GM12872 (cell line): Measurements from ENCODE around the gene TRMU.

Source experiments
- TF ChIP-seq, protein P1 (sequence below): IDR thresholded peaks from 3 replicates; pipeline ENCODE4 v1.5.1; 2011; ENCODE audit warnings: low read depth, mild to moderate bottlenecking, low read length, moderate library complexity; ENCODE audit not compliant: insufficient read depth

The TRMU gene

DNA sequence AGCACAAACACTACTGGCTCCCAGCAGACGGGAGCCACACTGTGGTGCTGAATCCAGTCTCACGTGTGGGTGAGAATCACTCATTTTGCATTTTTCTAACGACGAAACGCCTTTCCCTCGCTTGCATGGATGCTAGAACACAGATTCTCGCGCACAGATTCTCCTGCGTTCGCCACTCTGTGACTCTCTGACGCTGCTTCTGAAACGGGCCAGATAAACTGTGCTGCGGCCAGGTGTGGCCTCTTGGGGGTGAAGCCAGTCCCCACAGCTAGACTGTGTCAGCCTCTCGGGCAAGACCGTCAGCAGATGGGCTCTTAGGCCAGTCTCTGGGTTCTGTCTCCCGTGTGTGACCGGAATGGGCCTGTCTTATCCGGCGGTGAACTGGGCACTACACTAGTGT lies 44.6 kb downstream of the TRMU start:
- TF ChIP-seq, protein P1, sequence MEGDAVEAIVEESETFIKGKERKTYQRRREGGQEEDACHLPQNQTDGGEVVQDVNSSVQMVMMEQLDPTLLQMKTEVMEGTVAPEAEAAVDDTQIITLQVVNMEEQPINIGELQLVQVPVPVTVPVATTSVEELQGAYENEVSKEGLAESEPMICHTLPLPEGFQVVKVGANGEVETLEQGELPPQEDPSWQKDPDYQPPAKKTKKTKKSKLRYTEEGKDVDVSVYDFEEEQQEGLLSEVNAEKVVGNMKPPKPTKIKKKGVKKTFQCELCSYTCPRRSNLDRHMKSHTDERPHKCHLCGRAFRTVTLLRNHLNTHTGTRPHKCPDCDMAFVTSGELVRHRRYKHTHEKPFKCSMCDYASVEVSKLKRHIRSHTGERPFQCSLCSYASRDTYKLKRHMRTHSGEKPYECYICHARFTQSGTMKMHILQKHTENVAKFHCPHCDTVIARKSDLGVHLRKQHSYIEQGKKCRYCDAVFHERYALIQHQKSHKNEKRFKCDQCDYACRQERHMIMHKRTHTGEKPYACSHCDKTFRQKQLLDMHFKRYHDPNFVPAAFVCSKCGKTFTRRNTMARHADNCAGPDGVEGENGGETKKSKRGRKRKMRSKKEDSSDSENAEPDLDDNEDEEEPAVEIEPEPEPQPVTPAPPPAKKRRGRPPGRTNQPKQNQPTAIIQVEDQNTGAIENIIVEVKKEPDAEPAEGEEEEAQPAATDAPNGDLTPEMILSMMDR, result no peak

DNA sequence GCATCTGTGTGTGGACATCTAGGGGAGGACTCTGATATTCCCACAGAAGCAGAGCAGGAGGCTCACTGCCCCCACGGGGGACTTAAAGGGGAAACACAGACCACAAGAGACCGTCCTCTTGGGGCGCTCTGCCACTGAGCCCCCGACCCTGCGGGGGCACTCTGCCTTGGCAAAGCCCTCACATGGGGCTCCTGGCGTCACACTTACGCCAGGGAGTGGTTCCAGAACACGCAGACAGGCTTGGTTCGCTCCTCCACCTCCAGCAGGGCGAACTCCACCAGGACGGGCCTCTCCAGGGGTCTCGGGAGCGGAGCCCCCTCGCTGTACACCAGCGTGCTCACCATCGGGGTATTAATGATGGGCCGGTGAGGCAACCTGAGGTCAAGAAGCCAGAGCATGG lies 45.1 kb downstream of the TRMU start:
- TF ChIP-seq, protein P1, result no peak

DNA sequence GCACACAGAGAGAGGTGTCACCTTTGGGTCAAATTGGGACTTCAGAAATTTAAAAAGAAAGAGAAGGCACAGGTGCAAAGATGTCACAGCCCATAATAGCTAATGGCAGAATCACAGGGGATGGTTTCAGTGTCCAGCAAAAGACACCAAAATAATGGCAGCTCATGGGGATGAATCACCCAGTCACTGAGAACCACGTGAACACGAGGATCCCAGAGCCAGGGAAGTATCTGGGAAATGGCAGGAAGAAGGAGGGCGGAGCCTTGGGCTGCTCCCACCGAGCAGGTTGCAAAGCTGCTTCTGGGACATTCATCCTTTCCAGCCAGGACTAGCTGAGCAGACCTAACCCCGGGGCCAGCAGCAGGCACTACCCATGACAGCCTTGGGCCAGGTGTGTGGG lies 45.6 kb downstream of the TRMU start:
- TF ChIP-seq, protein P1, result no peak

DNA sequence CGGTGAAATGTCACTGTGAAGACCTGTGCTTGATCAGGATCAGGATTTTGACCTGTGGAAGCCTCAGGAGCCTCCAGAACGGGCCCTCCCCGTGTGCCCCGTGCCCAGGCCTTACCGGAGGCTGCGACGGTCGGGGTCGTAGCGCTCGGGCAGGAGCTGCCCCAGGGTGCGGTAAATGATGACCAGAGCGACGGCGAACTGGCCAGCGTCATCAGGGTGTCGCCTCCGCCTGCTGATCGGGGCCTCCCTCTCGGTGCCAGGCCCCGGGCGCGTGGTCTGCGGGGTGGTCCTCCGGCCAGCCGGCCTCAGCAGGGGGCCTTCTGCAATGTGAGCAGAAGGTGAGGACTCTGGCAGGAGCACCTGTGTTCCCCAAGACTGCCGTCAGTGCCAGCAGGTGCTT lies 46.2 kb downstream of the TRMU start:
- TF ChIP-seq, protein P1, result no peak

DNA sequence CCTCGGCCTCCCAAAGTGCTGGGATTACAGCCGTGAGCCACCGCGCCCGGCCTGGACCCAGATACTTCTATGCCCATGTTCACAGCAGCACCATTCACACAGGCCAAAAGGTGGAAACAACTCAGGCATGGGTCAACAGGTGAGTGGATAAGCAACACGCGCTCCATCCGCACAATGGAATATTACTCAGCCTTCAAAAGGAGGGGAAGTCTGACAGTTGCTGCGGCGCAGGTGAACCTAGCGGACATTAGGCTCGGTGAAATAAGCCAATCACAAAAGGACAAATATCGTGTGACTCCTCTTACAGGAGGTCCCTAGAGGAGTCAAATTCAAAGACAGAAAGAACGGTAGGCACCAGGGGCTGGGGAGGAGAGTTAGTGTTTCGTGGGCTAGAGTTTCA lies 47.0 kb downstream of the TRMU start:
- TF ChIP-seq, protein P1, result no peak

DNA sequence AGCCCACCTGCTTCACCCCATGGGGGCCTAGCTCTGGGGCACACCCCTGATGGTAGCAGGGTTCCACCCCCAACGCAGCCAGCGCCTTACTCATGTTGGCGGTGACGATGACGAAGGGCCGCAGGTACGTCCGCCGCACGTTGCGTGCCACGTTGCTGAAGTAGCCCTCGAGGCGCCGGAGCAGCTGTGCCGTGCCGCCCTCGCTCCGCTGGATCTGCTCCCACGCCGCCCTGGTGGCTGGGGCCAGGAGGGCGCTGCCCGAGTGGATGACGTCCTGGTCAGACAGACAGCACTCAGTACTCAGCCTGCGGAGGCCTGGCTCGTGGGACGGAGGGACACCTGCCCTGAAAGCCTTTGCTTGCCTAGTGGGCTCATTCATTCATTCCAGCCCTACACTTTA lies 50.8 kb downstream of the TRMU start:
- TF ChIP-seq, protein P1, result no peak

DNA sequence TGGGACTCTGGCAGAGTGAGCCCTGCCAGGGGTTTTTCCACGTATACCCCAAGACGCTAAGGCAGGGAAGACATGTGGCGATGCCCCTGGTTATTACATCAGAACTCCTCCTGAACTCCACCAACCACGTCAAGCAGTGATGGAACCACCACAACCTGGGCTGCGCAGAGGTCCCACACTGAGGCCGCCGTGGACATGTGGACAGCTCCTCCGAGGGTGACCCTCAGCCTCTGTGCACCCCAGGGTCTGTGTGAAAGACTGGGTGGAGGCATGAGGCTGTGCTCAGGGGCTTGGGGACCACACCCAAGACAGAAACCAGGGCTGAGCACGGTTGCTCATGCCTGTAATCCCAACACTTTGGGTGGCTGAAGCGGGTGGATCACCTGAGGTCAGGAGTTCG lies 52.2 kb downstream of the TRMU start:
- TF ChIP-seq, protein P1, result no peak

DNA sequence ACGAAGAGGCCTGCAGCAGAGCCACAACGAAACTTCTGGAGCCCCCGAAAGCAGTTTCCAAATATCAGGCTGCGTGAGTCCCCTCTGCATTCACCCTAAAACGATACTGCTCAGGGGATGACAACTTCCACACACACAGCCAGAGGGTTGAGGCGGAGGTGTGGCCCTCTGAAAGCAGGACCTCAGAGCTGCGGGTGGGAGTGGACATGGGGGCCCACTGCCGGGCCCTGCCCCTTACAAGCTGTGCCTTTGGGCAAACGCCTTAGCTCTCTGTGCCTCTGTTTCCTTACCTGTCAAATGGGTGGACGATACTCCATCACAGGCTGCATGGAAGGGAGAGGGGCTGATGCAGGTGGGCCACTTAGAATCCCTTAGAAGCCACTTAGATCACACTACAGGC lies 53.1 kb downstream of the TRMU start:
- TF ChIP-seq, protein P1, result no peak
